Esophagus (tissue), 2 donors: ENCODE results near the gene GRAMD2B. TPM values are rescaled to one million over a fixed set of nuclear protein-coding genes. Genes with fewer than 3 reads are reported as not detected.
"Not testable (repeated sequence)": the region's sequence is repeated elsewhere in the genome, so short reads cannot be mapped to it uniquely, and the experiment has no call there.

Experiments used
- H3K27ac ChIP-seq, 2 donors: one replicate each; pipeline ENCODE4 v1.5.1; 2013; ENCODE audit warnings: low read depth in 2 of 2, mild to moderate bottlenecking in 2 of 2, inconsistent platforms in 1 of 2, low read length in 1 of 2, moderate library complexity in 1 of 2
- H3K27me3 ChIP-seq, 2 donors: one replicate each; pipeline ENCODE4 v1.6.1; 2013; ENCODE audit warnings: low read length in 2 of 2, control low read depth in 1 of 2, mild to moderate bottlenecking in 1 of 2; ENCODE audit not compliant: insufficient read depth in 2 of 2, control insufficient read depth in 1 of 2
- H3K36me3 ChIP-seq, 2 donors: one replicate each; pipeline ENCODE4 v1.6.1; 2013; ENCODE audit warnings: low read length in 1 of 2; ENCODE audit not compliant: control insufficient read depth in 2 of 2, insufficient read depth in 2 of 2
- H3K4me1 ChIP-seq, 2 donors: one replicate each; pipeline ENCODE4 v1.6.1; 2013; ENCODE audit warnings: low read length in 1 of 2; ENCODE audit not compliant: control insufficient read depth in 2 of 2, insufficient read depth in 2 of 2
- H3K4me3 ChIP-seq, 2 donors: one replicate each; pipeline ENCODE4 v1.5.1; 2013; ENCODE audit warnings: low read length in 2 of 2, mild to moderate bottlenecking in 2 of 2, low read depth in 1 of 2, moderate library complexity in 1 of 2
- H3K9me3 ChIP-seq, 2 donors: one replicate each; pipeline ENCODE4 v1.6.1; 2013; ENCODE audit warnings: mild to moderate bottlenecking in 2 of 2, low read depth in 1 of 2, low read length in 1 of 2, moderate library complexity in 1 of 2; ENCODE audit not compliant: control insufficient read depth in 2 of 2, insufficient read depth in 1 of 2
- WGBS, 2 donors: extraction: QIAGEN DNeasy Blood & Tissue Kit; methylation state at CpG; one replicate each; pipeline ENCODE4 v1.1.7; 2013; 5-methylcytosine and 5-hydroxymethylcytosine counted together
- polyA plus RNA-seq, 2 donors: library from polyadenylated mRNA; stranded (reverse); fragments of 200-250 nt; gene quantifications; one replicate each; pipeline ENCODE4 v1.2.3, GENCODE V29; 2013
- donor health status: healthy with polysubstance abuse.
- donor health status: Bipolar disorder and iron deficiency.

GRAMD2B gene, protein sequence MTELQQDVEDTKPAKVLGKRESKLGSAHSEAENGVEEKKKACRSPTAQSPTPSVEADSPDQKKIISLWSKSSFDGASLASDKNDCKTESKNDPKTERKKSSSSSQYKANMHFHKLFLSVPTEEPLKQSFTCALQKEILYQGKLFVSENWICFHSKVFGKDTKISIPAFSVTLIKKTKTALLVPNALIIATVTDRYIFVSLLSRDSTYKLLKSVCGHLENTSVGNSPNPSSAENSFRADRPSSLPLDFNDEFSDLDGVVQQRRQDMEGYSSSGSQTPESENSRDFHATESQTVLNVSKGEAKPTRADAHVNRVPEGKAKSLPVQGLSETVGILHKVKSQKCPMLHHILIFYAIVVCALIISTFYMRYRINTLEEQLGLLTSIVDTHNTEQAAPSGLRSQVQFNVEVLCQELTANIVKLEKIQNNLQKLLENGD
- polyA plus RNA-seq = 10 to 100 TPM in 1 of 2 donors, 1 to 10 TPM in 1; 6.0 to 10.9 TPM

DNA sequence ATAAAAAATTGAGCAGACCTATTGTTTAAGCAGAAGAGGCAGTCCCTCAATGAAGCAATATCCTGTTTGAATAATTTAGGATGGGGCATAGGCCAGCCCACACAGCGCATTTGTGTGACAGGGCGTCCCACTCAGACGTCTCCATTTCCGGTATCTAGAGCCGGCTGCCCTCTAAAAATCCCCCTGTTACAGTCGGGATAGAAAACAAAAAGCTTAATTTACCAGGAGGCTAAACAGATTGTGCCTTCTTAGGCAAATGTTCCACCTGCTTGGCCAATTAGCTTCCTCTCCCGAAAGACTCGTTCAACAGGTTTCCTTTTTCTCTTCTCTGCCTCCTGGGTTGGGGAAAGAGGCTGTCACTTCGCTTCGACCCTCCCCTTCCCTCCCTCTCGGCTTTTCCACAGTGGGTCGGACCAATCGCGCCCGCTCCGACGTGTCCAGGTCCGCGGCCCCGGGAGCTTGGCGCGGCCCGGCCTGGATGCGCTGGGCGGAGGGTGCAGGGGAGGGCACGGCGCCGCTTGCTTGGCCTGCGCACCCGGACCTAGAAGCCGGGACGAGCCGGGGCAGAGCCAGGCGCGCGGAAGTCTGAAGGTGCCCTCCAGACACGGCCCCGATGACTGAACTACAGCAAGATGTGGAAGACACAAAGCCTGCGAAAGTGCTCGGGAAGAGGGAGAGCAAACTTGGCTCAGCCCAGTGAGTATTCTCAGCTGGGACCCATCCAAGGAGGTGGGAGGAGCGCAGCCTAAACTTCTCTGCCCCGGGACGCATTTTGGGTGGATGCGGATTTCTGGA is at the start of gene GRAMD2B:
Gene GRAMD2B, plus strand, starts transcription at position 416 of the 795 bp plus-strand sequence. Its CDS starts 198 bp downstream, at position 614.
- no peaks in the 10 kb centered on the region for H3K36me3 ChIP-seq
- no peaks in the 10 kb centered on the region for H3K4me1 ChIP-seq
- H3K4me3 ChIP-seq = peak within 1 kb of the TSS; percentile 62 to 92
- H3K27ac ChIP-seq = peak within 1 kb of the TSS; percentile 88 to 98
- WGBS, 2 donors = 0 to 1% methylated on average over 40 to 44 of the region's 44 CpGs
- H3K9me3 ChIP-seq = no peaks in the 10 kb centered on the region
- no peaks in the 10 kb centered on the region for H3K27me3 ChIP-seq

DNA sequence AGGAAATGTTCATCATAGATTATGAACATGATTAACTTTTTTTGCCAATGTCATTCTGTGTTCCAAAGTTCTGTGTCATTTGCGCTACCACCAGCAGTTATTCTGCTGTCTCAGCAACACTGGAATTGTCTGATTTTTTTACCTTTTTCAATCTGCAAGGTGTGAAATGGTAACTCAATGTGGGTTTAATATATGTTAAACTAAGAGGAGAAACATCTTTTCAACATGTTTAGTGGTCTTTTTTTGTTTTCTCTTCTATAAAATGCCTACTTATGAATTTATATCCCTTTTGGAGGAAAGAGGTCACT is 49.1 kb upstream of the GRAMD2B start:
- Histone ChIP-seq H3K4me3 (no peak overlapping the region), H3K9me3 (no peaks in the 10 kb centered on the region), H3K36me3 (no peaks in the 10 kb centered on the region), H3K27ac (no peak overlapping the region), H3K27me3 (no peaks in the 10 kb centered on the region), H3K4me1 (no peaks in the 10 kb centered on the region)
- WGBS, 2 donors = 71 to 96% methylated on average over 1 of the region's 1 CpG

DNA sequence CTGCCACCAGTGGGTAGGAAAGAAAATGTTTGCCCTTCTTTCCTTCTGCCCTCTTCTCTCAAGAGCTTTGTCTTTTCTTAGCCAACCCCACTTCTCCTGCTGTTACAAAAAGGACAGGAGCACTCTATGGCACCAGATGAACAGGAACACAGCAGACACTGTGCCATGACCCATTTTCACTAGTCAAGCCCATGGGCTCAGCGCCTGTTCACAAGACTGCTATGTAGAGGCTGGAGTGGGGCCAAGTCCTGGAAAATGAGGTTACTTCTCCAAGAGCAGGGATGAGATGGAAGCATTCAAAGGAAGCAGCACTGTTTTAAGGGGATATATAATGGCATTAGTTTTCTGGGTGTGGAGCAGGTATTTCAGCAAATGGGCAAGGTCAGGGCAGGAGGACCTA is 46.8 kb upstream of the GRAMD2B start:
- WGBS, 2 donors = 76 to 83% methylated on average over 1 of the region's 1 CpG
- Histone ChIP-seq H3K4me1 (no peaks in the 10 kb centered on the region), H3K36me3 (no peaks in the 10 kb centered on the region), H3K9me3 (no peaks in the 10 kb centered on the region), H3K27me3 (no peaks in the 10 kb centered on the region), H3K27ac (no peak overlapping the region), H3K4me3 (no peak overlapping the region)

DNA sequence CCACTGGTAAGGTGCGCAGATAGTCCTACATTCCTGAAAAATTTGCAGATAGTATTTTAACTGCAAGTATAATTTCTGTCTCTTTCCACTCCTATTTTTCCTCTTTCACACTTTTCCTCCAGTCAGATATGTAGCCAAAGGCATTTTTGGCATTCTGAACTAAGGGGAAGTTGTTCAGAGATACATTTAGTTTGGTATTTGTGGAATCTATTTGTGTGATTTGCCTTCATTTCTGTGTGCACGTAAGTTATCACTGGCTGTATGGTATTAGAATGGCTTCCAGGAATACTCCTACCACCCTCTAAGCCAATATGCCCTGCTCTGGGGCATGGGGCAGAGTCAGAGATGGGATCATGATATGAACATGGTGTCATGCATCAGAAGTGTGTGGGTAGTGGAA is 45.8 kb upstream of the GRAMD2B start:
- Histone ChIP-seq H3K4me1 (no peaks in the 10 kb centered on the region), H3K27me3 (no peaks in the 10 kb centered on the region), H3K9me3 (no peaks in the 10 kb centered on the region), H3K4me3 (no peak overlapping the region), H3K27ac (no peak overlapping the region), H3K36me3 (no peaks in the 10 kb centered on the region)
- 67 to 71% methylated on average over 2 of the region's 2 CpGs for WGBS, 2 donors

DNA sequence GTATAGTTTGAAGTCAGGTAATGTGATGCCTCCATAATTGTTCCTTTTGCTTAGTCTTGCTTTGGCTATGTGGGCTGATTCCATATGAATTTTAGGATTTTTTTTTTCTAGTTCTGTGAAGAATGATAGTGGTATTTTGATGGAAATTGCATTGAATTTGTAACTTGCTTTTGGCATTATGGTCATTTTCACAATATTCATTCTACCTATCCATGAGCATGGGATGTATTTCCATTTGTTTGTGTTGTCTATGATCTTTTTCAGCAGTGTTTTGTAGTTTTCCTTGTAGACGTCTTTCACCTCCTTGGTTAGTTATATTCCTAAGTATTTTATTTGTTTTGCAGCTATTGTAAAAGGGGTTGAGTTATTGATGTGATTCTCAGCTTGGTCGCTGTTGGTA is 42.9 kb upstream of the GRAMD2B start:
- 94 to 97% methylated on average over 2 of the region's 2 CpGs for WGBS, 2 donors
- not testable (repeated sequence) for H3K27ac ChIP-seq, H3K4me1 ChIP-seq, H3K36me3 ChIP-seq, H3K4me3 ChIP-seq, H3K27me3 ChIP-seq, H3K9me3 ChIP-seq

DNA sequence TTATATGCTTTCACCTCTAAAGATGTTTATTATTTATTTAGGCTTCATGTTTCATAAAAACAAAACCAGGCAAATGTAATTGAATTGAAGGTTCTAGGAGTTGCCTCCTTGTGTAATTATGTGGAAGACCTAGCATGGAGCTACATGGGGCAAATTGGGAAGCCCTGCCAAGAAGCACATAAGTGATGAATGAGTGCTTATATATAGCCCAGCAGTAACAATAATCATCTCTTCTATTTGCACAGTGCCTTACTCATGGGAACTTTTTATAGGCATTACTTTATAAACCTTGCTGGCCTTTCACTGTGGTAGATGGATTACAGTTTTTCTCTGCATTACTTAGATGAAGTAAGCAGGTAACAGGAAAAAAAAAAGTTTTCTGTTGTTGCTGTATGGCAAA is 40.0 kb upstream of the GRAMD2B start:
- H3K9me3 ChIP-seq = no peaks in the 10 kb centered on the region
- H3K4me1 ChIP-seq = peaks cover 0 to 4% of the 10 kb centered on the region in 2 donors
- H3K27ac ChIP-seq = no peak overlapping the region
- no peak overlapping the region for H3K4me3 ChIP-seq
- no peaks in the 10 kb centered on the region for H3K36me3 ChIP-seq
- H3K27me3 ChIP-seq = no peaks in the 10 kb centered on the region

DNA sequence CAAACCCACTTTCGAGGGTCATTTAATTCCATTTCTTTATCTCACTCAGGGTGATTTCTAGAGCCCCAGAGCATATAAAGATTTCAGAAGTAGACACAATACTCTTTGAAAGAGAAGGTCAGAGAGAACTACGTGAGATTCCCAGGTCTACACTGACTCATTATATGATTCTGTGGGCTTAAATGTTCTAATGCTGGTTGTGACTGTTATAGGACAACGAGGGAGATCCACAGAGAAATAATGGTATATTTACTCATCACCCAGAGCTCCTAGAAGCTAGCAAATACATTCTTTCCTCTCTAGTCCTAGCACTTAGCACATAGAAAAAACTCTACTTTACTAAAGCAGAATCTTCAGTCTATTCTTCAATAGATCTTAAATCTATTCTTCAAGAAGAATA is 39.4 kb upstream of the GRAMD2B start:
- H3K27ac ChIP-seq = no peak overlapping the region
- WGBS, 2 donors = 64 to 72% methylated on average over 3 of the region's 3 CpGs
- no peaks in the 10 kb centered on the region for H3K9me3 ChIP-seq

DNA sequence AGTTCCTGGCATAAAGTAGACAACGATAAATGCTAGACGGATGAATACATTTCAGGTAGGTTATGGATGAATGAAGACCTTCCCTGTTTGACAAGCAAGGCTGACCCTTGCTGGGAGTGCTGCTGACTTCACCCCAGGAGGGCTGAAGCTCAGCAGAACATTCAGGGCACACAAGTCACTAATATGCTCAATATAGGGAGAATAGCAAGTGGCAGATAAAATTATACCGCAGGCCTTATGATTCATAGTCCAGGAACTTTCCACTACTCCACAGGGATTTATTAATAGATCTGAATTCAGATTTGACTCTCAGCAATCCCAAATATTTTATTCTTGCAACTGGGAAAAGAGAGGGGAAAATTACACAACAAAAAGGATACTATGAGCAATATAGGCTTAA is 38.2 kb upstream of the GRAMD2B start:
- Histone ChIP-seq H3K4me3 (no peak overlapping the region), H3K9me3 (no peaks in the 10 kb centered on the region), H3K4me1 (peaks cover 0 to 4% of the 10 kb centered on the region in 2 donors), H3K27ac (peak overlapping the region; percentile 29 to 56), H3K27me3 (no peaks in the 10 kb centered on the region), H3K36me3 (no peaks in the 10 kb centered on the region)
- 34 to 49% methylated on average over 3 of the region's 3 CpGs for WGBS, 2 donors

More for the DNA sequence above, 39.4 kb upstream of the GRAMD2B start:
- Histone ChIP-seq H3K36me3 (no peaks in the 10 kb centered on the region), H3K4me1 (peaks cover 0 to 4% of the 10 kb centered on the region in 2 donors), H3K4me3 (no peak overlapping the region), H3K27me3 (no peaks in the 10 kb centered on the region)

DNA sequence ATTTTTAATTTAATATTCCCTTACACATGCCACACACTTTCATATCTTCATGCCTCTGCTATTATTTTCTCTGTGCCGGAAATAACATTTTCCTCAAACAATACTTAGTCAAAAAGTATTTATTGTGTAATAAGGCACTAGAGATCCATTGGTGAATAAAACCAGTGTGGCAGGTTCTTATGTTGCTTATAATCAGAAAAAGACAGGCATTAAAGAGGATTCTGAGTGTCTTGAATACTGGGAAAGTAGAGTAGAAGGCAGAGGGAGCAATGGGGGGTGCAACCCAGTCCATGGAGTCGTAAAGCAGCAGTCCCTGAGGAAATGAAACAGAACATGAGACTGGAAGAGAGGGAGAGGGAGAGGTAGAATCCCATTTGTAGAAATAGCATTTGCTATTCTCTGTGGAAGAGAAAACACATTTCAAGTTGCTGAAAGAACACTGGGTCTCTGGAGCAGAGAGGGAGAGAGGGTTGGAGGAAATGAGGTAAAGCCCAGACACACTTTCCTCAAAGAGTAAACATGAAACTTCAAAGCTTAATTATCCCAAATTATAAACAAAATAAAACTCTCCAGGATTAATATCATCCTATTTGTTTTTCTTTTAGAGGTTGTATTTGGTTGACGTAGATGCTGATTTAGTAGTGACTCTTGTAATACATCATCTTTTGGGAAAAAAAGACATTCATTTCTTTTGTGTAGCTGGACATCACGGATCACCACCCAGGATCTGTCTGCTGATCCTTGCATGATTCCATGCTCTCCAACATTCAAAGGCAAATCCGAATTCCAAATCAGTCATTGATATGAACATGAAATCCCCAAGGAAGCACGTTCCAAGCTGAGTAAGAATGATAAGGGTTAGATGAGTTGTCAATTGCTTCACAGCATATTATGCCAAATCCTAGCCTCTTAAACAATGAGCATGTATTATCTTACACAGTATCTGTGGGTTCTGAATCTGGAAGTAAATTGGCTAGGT is 37.4 kb upstream of the GRAMD2B start:
- no peaks in the 10 kb centered on the region for H3K36me3 ChIP-seq
- no peaks in the 10 kb centered on the region for H3K9me3 ChIP-seq
- WGBS, 2 donors = 67 to 76% methylated on average over 6 of the region's 6 CpGs
- H3K27me3 ChIP-seq = no peaks in the 10 kb centered on the region
- H3K27ac ChIP-seq = peak overlapping the region; percentile 30 to 35
- peaks cover 0 to 4% of the 10 kb centered on the region in 2 donors for H3K4me1 ChIP-seq
- H3K4me3 ChIP-seq = no peak overlapping the region
